GM19455 (cell line): Measurements from ENCODE around the gene HOXD3.

Experiments used
- ATAC-seq: cut with Tn5 transposase; IDR thresholded peaks from one replicate; pipeline ENCODE4 v1.9.1; 2021; ENCODE audit not compliant: unreplicated experiment

HOXD3 gene

DNA sequence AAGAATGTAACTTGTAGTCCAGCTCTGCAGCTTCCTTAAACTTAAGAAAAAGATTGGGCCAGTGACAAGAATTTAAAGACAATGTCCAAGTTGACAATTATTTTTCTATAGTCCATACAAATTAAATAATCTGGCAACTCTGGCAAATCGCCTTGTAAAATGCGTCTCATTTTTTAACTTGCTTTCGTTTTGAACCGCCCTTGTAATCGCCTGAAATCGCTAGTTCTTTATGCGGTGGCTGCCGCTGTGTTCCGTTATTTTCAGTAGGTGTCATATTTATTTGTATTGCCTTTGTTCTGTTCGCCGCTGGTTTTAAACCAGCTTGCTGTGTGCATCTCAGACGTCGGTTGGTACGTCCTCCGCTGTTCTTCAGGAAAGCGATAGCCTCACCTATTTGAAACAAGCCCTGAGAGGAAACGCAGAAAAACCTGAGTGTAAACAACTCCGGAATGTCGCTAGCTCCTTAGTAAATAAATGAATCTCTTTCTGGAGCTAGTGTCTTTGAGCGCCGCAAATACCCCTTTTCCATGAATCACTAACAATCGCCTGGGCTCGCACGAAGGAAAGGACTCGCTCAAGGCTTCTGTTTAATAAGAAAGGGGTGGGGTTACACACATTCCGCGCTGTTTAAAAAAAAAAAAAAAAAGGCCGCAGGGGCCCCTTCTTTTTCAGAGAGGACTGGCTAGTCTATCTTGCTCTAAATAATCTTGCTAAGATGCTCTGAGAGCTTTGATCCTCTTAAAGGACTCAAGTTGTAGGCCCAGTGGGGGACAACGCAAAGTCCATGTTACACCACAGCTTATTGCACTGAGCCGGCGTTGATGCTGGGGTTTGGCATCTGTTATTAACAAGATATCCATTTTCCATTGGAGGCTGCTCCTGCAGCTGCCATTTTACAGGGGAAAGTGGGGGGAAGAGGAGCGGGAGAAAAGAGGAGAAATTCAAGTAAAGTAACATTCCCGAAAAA, 24.6 kb upstream of the HOXD3 start:
- no peak for ATAC-seq

DNA sequence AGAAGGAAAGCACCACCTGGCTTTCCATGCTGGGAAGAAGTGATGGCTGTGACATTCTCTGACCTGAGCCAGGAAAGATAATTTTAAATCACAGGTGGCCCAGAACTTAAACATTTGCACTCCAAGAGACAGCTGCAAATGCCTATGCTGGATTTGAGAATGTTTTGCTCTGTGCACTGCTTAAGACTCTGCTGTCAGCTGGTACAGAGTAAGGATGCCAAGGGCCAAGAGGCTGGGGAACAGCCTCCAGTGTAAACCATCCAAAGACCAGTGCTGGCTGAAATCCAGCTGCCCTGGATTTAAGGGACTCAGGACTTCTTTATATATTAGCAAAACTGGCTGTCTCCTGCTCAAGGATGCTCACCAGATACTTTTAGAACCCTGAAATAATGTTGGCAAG, 23.7 kb upstream of the HOXD3 start:
- no peak for ATAC-seq

DNA sequence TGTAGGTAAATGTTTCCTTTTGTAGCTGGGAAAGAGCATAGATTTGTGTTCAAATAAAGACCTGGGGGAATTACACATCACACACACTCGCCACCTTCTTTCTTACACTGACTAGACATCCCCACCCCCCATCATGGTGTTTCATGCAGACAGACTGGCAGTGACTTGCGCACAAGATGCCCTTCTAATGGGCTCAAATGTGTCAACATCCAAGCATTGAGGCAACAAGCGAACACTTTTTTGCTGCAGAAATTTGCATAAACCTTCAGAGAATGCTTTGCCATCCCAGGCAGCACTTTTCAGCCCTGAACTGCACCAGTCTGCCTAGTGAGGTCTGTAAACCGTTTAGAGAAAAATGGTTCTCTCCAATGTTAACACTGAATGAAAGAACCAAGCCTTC, 23.1 kb upstream of the HOXD3 start:
- no peak for ATAC-seq

DNA sequence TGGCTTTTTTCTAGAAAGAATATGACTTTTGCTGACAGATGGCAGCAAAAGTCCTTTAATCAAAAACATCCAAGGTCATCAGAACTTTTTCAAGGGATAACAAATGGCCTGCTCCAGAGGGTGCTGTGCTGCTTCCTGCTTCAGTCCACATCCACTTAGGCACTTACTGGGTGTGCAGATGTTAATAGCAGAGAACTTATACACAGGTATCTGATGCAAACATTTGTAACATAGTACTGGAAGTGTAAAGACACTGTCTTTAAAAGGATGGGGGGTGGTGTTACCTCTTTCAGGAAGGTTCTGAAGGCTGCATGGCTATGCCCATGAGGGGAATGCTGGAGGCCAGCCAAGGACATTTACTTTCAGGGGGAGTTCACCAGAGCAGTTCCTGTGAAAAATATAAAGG, 22.1 kb upstream of the HOXD3 start:
- no peak for ATAC-seq

DNA sequence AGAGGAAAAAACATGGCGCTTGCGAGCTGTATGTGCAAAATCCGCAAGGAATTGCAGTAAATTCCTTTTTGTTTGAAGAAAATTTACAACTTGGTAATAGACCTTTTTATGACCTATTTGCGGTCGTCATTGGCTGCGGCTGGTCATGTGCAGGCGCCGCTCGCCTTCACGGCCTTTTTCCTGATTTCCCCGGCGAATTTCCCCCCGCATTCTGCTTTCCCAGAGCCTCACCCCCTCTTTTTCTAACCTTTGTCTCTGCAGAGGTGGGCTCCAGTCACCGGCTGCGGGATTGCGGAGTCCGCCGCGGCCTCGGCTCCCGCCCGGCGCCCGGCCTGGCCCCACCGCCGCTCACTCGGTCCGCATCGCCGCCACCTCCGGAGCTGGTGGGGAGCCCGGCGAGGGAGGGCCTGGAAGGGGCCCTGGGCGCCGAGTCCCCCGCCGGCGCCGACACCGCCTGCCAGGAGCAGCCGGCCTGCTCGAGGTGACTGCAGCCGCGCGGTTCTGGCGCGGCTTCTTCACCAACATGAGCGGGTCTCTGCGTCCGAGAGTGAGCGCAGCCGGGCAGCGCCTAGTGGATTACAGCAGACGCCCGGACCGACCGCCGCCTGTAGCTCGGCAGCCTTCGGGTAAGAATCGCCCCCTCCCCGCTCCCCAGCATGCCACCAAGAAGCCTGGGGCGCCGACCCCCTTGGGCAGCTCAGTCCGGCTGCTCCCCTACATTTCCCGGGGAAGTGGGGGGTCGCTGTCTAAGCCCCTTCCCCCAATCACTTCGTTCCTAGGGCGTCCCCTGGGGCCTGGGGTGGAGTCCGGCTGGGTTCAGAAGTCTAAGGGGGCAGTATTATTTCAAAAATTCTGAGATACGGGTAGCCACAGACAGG, 20.5 kb upstream of the HOXD3 start:
- ATAC-seq: no peak

DNA sequence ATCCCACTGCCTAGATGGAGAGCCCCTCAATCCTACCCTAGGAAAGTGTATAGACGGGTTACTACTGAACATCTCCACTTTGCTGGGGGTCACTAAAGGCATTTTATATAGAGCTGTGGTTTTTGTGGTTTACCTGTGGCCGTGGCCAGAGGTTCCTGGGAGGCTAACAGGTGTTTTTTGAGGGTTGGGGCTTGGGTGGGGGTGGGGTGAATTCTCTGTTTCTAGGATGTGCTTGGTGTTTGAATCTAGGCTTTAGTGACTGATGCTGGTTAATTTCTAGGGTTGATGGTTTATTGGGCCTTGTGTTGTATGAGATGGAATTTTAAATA, 19.9 kb upstream of the HOXD3 start:
- ATAC-seq: no peak

DNA sequence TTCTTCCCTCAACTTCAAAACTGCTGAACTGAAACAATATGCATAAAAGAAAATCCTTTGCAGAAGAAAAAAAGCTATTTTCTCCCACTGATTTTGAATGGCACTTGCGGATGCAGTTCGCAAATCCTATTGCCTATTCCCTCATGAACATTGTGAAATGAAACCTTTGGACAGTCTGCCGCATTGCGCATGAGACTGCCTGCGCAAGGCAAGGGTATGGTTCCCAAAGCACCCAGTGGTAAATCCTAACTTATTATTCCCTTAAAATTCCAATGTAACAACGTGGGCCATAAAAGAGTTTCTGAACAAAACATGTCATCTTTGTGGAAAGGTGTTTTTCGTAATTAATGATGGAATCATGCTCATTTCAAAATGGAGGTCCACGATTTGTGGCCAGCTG, 19.2 kb upstream of the HOXD3 start:
- no peak for ATAC-seq

DNA sequence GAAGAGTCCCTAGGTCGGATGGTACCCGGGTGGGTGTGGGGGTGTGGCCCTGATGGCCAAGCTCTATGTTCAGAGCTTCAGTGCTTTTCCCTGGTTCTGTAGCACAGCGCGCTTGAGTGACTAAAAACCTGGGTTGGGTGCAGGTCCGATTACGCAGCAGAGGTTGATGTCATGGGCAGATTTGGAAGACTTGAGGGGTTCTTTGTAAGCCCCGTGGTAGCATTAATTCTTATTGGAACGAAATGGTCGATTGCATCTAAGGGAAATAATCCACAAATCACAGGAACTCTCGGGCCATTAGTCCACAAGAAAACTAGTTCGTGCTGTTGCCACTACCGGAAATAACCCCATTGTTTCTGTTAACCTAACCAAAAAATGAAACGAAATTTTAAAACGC, 18.6 kb upstream of the HOXD3 start:
- ATAC-seq: no peak

DNA sequence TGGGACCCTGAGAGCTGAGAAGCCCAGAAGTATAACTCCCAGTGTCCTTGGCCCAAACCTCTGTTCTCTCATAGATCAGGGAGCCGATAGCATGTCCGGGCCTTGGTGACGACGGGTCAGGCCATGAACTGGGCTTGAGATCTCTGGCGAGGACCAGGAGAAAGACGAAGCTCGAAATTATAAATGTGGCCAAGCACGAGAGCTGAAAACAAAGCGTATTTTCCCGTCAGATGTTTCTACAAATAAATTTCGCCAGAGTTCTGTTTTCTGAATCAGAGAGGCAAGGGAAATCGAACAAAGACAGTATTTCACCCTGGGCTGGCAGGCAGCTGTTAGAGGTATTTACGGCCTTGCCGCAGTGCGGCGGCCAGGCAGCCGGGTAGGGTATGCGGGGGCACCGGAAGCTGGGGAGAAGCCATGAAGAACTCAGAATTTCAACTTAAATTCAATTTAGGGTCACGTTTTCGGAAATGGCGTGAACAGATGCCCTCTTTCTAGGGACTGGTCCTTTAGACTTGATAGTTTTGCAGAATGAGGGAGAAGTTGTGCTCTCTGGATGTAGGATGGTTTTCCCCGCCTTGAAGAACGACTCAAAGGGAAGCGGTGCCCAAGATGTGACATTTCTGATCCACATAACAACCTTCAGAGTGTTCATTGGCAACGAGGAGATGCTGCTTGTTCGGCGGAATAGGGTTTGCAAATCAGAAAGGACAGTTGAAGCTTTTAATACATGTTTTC, 18.0 kb upstream of the HOXD3 start:
- no peak for ATAC-seq

DNA sequence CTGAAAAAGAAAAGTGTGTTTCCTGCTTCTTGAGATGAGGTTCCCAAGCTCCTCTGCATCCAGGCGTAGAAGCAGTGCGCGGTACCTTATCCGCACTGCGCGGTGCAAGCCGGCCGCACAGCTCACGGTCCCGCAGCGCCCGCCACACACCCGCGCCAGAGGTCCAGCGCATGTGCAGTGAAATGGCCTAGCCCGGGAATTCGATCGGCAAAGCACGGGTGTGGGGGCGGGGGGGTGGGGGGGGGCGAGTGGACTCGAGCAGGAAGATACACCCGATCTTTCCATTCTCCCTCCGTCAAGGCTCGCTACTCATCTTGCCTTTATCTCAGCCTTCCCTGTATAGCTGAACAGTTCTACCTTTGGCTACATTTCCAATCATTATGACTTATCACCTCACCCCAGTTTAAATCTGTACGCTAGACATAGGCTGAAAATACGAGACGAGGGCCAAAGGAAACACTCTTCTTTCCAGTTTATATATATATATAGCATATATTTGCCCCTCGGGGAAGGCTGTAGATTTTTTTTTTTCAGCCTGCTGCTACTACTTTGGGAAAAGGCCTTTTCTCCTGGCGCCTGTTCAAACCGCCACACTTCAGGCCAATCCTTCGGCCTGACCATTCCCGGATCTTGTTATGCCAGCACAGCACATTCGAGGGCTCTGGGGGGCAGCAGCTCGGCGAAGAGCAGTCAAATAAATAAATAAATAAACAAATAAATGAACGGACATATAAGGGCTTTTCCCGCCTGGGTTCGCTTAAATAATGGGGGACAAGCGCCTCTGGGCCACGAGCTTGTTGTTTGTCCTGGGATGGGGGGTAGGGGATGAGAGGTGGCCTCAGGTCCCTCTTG, 17.2 kb upstream of the HOXD3 start:
- ATAC-seq: no peak

DNA sequence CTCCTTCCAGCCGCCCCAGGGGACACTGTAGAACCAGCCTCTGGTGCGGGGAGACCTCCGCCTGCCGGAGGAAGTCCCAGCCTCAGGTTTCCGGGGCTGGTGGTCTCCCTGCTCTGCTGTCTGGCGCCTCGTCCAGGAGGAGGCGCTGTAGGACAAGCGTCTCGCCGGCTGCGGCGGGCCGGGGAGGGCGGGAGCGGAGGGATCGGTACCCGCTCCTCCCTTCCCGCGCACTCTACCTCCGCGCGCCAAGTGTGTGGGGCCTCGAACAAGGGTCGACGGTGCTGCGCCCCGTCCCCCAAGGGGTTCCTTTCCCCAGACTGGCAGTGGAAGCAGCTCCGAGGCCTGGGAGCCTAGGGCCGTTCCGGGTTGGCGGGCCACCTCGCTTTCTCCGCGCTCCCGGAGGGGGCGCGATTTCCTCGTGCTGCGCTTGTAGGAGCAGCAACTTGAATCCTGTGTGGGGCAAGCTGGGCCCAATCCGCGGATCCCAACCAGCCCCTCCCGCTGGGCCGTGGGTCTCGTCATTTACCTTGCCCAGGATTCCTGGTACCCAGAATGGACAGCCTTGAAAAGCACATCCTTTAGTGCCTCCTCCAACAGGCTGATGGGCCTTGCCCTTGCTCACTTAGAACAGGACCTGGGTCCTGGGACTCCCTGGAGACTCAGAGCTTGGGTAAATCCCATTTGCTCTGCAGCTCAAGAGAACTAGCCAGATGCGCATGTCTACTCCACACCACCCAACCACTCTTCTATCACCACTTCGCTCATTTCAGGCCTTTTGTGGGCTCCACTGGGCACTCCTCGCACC, 16.4 kb upstream of the HOXD3 start:
- ATAC-seq: peak; percentile 96

DNA sequence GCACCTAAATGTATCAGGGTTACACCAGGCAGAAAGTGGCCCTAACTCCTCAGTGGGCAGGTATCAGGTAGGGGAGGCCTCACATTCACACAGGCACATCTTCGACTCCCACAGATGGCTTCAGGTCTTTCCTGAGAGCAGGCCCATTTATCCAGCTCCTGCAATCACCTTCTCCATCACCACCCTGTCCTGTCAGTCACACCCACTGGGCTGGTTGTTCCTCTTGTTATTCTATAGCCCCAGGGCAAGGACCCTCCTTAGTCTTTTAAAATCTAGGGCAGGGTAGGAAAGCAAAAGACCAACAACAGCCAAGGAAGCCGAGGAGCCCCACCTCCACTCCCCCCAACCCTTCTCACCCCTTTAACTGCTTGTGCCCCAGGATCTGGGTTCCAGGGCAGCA, 14.8 kb upstream of the HOXD3 start:
- ATAC-seq: no peak

DNA sequence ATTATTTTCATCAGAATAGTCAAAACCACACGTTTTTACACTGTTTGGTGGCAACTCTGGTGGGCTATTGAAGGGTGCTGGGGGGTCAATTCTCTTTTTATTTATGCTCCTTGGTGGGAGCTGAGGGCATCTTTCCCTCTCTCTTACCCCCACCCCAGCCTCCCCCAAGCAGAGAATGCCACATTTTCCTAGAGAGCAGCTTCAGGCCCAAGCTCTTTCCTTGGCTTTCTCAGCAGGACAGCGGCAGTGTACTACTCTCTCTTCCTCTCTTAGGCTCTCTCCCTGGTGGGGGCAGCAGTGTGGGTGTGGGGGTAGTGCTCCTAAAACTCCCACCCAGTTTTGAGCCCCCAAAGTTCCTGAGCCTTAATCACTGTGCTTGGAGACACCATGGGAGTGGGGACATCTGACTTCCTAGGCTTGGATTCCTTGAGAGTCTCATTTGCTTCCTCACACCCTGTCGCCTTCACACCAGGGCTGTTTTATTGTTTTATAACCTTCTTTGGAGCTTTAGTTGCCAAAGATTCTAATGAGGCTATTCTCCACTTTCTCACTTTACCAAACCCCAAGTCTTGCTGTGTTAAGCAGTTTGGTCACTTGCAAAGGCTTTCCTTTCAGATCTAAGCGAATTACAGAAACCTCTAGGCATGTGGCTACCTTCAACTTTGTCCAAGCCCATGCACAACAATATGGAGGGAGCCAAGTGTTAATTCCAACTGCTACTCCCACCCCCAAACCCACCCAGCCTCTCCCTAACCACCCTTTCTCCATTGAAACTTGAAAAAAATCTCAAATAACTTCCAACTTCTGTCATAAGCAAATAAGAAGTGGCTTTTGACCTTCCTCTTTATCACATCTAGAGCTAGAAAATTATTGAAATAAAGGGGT, 11.8 kb upstream of the HOXD3 start:
- ATAC-seq: no peak

DNA sequence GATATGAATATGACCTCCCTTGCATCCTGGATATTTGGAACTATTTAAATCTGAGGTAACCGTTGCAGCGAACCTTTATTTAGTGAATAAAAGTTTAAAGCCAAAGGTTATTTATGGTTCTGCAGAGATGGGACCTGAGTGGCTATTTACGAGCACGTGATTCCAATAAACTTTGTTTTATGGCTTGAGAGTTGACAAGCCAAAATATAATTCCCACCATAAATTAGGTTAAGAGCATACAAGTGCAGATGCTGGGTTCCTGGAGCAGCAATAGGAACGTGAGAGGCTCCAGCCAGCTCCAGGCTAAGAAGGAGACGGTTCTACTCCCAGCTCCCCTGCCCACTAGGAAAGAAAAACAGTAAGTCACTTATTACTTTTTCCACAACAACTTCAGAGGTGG, 11.0 kb upstream of the HOXD3 start:
- ATAC-seq: no peak

DNA sequence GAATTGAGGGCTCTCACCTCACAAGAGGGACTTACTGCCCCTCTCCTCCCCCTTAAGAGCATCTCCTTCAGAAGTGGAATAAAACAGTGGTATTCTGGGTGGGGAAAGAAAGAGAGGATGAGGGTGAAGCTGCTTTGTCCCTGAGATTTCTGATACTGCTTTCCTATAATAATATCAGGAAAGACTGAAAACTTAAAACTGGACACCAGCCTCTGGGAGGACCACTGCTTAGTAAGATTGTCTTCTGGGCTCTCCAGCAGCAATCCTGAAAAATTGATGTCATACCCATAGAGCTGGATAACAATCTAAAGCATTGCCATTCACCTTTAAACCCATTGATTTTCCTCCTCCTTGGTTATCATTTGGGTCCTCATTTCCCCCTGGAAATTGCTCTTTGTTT, 10.5 kb upstream of the HOXD3 start:
- ATAC-seq: no peak

DNA sequence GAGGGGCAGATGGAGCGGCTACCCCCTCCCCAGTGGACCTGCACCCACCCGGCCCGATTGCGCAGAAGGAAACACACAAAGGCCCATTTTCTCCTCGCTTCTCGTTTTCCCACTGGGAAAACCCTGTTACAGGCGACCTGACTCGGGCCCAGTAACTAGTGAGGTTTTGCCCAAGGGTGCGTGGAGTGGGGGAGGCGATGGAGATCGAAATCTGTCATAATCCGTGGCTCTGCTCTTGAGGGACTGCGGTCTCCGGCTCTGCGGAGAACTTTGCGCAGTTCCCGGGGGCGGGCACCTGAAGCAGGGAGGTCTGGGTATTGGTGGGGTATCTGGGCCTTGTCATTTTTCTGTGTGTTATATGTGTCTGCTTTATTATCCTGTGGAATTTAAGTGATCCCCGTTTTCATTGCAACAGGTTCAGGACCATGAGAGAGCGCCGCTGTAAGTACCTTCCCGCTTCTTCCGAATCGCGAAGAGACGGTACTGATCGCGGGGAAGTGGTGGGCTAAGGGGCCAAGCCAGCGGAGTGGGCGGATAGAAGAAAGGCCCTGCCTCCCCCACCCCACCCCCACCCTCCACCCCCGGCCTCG, 9.8 kb upstream of the HOXD3 start:
- no peak for ATAC-seq

DNA sequence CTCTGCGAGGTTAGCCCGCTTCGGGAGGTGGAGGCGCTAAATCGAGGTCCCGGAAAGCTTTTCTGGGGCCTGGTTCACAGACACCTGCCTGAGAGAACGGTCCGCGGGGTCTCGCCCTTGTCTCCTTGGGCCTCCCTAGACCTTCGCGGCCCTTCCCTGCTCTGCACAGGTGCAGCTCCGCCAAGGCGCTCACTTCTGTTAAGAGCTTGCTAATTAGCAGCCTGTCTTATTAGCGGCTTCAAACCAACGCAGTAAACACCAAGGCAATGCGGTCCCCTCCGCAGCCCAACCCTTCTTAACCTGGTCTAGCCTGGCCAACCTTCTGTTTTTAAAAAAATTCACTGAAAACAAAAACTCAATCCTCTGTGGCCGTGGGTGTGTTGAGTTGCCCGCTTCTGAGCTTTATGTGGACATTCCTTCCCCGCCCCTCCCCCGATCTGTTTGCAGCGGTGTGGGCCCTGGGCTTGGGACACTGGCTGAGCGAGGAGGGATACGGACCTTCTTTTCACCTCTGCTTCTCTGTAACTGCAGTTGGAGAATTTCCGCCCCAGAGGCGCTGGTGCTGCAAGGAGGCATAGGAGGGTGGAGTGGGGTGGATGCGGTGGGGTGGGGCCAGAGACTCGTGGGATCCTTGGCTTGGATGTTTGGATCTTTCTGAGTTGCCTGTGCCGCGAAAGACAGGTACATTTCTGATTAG, 9.2 kb upstream of the HOXD3 start:
- ATAC-seq: no peak
